Gastroesophageal sphincter (tissue), 4 donors: ENCODE data around the gene PDZRN4. TPM values are rescaled to one million over a fixed set of nuclear protein-coding genes. Genes with fewer than 3 reads are reported as not detected.

ENCODE experiments used
- ATAC-seq: fragments of 150-250 bp; one replicate; pipeline ENCODE4 v1.9.1; 2016; ENCODE audit warnings: mild to moderate bottlenecking, moderate library complexity
- H3K27ac ChIP-seq, 4 donors: fragments of 200-600 bp; sonication (generic) in 3 of 4; 1 replicate in 3 of 4; 2 replicates in 1 of 4; pipeline ENCODE4 v1.5.1; 2016 to 2019
- H3K27me3 ChIP-seq: fragments of 200-600 bp; sonication (generic); one replicate; pipeline ENCODE4 v1.5.1; 2019
- H3K36me3 ChIP-seq, 2 donors: fragments of 200-600 bp; sonication (generic); one replicate each; pipeline ENCODE4 v1.5.1; 2019; ENCODE audit warnings: control low read depth in 1 of 2
- H3K4me1 ChIP-seq, 3 donors: fragments of 200-600 bp; sonication (generic); 1 replicate in 2 of 3; 2 replicates in 1 of 3; pipeline ENCODE4 v1.5.1; 2016 to 2019; ENCODE audit warnings: control low read depth in 2 of 3
- H3K4me3 ChIP-seq, 2 donors: fragments of 200-600 bp; sonication (generic); one replicate each; pipeline ENCODE4 v1.5.1; 2019; ENCODE audit warnings: mild to moderate bottlenecking in 1 of 2, moderate library complexity in 1 of 2
- H3K9me3 ChIP-seq, 3 donors: fragments of 200-600 bp; sonication (generic); one replicate each; pipeline ENCODE4 v1.5.1; 2017 to 2019; ENCODE audit warnings: control low read depth in 2 of 3
- EP300 ChIP-seq: sonication (generic); formaldehyde crosslinking; IDR thresholded peaks from one replicate; pipeline ENCODE4 v1.6.1; 2017; ENCODE audit warnings: antibody characterized with exemption, mild to moderate bottlenecking
- POLR2A ChIP-seq, 2 donors: fragments of 450-650 bp; IDR thresholded peaks; one replicate each; pipeline ENCODE4 v1.6.1; 2017; ENCODE audit warnings: antibody characterized with exemption in 2 of 2, mild to moderate bottlenecking in 2 of 2, moderate library complexity in 1 of 2
- POLR2AphosphoS5 ChIP-seq: sonication (generic); formaldehyde crosslinking; IDR thresholded peaks from one replicate; pipeline ENCODE4 v1.6.1; 2017; ENCODE audit warnings: antibody characterized with exemption
- WGBS, 2 donors: methylation state at CpG; one replicate each; pipeline ENCODE4 v1.1.5; 2018; ENCODE audit warnings: low coverage in 1 of 2; 5-methylcytosine and 5-hydroxymethylcytosine counted together
- total RNA-seq, 4 donors: library from RNA; depleted of rRNA; stranded (reverse); fragments of >200 nt; gene quantifications; one replicate each; pipeline ENCODE4 v1.1.0, GENCODE V29; 2016
- TF ChIP-seq, protein P1 (sequence below), 4 experiments: fragments of 200-600 bp in 2 of 4; fragments of 450-650 bp in 2 of 4; sonication (generic) in 1 of 4; IDR thresholded peaks; one replicate each; pipeline ENCODE4 v1.5.1; 2017 to 2019; ENCODE audit warnings: antibody characterized with exemption in 4 of 4, mild to moderate bottlenecking in 2 of 4, moderate library complexity in 2 of 4

PDZRN4 gene
- total RNA-seq, 4 donors from 2014 or later: 32.0 to 87.8 (median 50.8) TPM

DNA sequence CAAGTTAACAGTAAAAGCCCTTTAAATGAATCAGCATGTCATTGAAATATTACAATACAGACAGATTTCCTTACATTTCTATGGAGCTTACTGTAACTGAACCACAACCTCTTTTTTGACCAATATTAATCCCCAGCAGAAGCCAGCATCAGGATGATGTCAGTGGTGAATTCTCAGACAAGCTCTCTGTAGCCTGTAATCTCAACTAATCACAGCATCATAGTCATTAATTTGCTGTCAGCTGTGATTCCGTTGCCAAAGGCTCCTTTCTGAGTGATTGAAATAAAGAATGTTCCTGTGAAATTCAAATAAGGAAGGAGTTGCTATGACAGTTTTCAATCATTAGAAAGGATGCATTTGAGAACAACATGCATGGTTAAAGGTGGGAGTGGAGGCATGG lies 323.1 kb downstream of the PDZRN4 start:
- 29 to 75% methylated on average over 1 of the region's 1 CpG for WGBS, 2 donors

DNA sequence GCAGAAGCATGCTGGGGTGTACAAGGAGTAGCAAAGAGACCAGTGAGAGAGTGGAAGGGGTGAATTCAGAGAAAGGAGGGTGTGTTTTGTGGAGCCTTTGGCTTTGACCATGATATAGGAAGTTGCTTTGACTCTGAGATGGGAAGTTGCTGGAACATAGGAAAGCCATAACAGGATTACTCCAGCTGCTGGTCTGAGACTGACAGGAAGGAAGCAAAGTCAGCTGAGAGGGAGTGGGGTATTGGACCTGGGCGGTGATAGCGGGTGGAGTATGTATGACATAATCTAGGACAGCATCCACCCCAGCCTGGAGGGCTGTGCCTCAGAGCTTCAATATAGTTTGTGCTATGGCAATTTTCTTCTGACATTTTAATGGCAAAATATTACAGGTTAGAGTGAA lies 324.4 kb downstream of the PDZRN4 start:
- Histone ChIP-seq H3K4me3 (no peak overlapping the region), H3K27me3 (no peaks in the 10 kb centered on the region), H3K9me3 (no peaks in the 10 kb centered on the region), H3K4me1 (peaks cover 0 to 9% (median 0%) of the 10 kb centered on the region in 3 donors), H3K27ac (no peak overlapping the region), H3K36me3 (peaks cover 0 to 6% of the 10 kb centered on the region in 2 donors)
- 49 to 50% methylated on average over 2 of the region's 2 CpGs for WGBS, 2 donors
- ATAC-seq: peak; percentile 41
- TF ChIP-seq EP300 (no peak), POLR2AphosphoS5 (no peak), POLR2A (IDR thresholded peaks at IDR 0.05) (no peak)
- TF ChIP-seq, protein P1, sequence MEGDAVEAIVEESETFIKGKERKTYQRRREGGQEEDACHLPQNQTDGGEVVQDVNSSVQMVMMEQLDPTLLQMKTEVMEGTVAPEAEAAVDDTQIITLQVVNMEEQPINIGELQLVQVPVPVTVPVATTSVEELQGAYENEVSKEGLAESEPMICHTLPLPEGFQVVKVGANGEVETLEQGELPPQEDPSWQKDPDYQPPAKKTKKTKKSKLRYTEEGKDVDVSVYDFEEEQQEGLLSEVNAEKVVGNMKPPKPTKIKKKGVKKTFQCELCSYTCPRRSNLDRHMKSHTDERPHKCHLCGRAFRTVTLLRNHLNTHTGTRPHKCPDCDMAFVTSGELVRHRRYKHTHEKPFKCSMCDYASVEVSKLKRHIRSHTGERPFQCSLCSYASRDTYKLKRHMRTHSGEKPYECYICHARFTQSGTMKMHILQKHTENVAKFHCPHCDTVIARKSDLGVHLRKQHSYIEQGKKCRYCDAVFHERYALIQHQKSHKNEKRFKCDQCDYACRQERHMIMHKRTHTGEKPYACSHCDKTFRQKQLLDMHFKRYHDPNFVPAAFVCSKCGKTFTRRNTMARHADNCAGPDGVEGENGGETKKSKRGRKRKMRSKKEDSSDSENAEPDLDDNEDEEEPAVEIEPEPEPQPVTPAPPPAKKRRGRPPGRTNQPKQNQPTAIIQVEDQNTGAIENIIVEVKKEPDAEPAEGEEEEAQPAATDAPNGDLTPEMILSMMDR (IDR thresholded peaks at IDR 0.05): no peak

More for the DNA sequence above, 323.1 kb downstream of the PDZRN4 start:
- Histone ChIP-seq H3K9me3 (no peaks in the 10 kb centered on the region), H3K27me3 (no peaks in the 10 kb centered on the region), H3K36me3 (peaks cover 0 to 16% of the 10 kb centered on the region in 2 donors), H3K4me1 (peaks cover 0 to 9% (median 0%) of the 10 kb centered on the region in 3 donors), H3K27ac (no peak overlapping the region), H3K4me3 (no peak overlapping the region)
- no peak for ATAC-seq
- no peak for TF ChIP-seq EP300
- no peak for TF ChIP-seq POLR2AphosphoS5
- TF ChIP-seq, protein P1 (IDR thresholded peaks at IDR 0.05): no peak
- no peak for TF ChIP-seq POLR2A (IDR thresholded peaks at IDR 0.05)

DNA sequence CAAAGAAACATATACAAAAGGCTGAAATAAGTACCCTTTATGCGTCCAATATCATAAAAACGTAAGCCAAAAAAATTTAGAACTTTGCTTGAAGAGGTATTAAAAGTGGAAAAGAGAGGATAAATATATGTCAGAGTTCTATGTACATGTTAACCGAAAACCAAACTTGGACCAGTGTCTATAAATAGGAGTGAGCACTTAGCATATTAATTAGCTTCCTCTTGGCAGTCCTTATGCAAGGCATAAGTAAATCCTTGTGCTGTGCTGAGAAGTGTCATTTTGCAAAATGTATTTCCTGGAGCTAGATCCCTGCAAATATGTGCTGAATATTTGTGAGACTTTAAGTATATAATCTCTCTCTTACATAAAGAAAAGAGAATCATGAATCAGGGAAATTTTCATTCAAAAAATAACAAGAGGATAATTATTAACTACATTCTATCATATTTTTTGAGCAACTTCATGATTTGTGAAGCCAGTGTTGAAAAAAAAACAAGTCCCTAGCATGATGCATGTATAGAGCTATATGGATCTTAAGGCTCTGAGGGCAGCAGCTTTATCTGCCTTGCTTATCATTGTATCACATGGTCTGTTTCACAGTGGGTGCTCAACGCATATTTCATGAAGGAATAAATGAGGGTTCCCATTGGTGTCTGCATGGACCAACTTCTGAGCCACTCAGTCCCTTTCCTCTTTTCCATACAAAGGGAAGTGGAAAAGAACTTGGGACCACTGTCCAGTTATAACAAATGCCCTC lies 326.1 kb downstream of the PDZRN4 start:
- Histone ChIP-seq H3K36me3 (no peaks in the 10 kb centered on the region), H3K9me3 (no peaks in the 10 kb centered on the region), H3K27me3 (no peaks in the 10 kb centered on the region), H3K4me1 (peaks cover 0 to 9% (median 0%) of the 10 kb centered on the region in 3 donors), H3K4me3 (no peak overlapping the region), H3K27ac (no peak overlapping the region)
- WGBS, 2 donors: 58 to 61% methylated on average over 4 of the region's 4 CpGs
- no peak for TF ChIP-seq EP300
- TF ChIP-seq, protein P1 (IDR thresholded peaks at IDR 0.05): no peak
- no peak for TF ChIP-seq POLR2AphosphoS5
- no peak for TF ChIP-seq POLR2A (IDR thresholded peaks at IDR 0.05)
- no peak for ATAC-seq

DNA sequence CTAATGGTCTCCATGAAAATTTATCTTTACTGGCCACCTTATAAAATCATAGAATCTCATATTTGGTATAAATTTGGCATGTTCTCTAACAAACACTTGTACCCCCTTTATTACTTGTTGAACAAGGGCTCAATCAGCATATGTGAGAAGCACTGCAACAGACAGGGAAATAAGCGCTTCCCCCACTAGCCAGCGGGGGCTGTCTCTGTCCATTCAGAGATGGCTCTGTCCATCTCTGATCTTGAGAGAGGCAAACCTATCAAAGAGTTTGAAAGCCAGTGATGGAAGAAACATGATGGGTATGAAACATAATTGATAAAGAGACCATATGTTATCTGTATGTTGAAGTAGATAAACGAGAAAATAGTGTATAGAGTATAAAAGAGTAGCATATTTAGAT lies 326.8 kb downstream of the PDZRN4 start:
- peaks cover 0 to 9% (median 0%) of the 10 kb centered on the region in 3 donors for H3K4me1 ChIP-seq
- TF ChIP-seq POLR2A (IDR thresholded peaks at IDR 0.05): no peak
- no peak for TF ChIP-seq POLR2AphosphoS5
- TF ChIP-seq EP300: no peak
- TF ChIP-seq, protein P1 (IDR thresholded peaks at IDR 0.05): no peak
- WGBS, 2 donors: 71 to 100% methylated on average over 3 of the region's 3 CpGs
- ATAC-seq: no peak
- H3K27ac ChIP-seq: no peak overlapping the region
- H3K27me3 ChIP-seq: no peaks in the 10 kb centered on the region
- no peaks in the 10 kb centered on the region for H3K36me3 ChIP-seq
- no peak overlapping the region for H3K4me3 ChIP-seq
- no peaks in the 10 kb centered on the region for H3K9me3 ChIP-seq

DNA sequence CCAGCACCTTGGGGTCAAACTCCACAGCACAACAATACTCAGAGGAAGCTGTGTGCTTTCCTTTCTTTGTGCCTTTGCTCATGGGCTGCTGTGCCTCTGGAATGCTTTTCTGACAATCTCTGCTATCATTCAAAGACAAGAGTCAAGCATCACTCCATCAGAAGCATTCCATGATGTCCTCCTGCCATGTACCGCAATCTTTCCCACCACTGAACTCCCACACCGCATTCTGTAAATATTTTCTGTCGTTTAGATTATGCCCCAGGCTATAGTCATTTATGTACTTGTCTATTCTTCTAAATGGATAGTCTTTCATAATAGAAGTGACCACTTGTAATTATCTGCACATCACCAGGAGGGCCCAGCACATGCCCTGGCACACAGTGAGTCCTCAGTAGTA lies 327.8 kb downstream of the PDZRN4 start:
- Histone ChIP-seq H3K4me1 (peaks cover 0 to 9% (median 0%) of the 10 kb centered on the region in 3 donors), H3K9me3 (no peaks in the 10 kb centered on the region), H3K27ac (no peak overlapping the region), H3K27me3 (no peaks in the 10 kb centered on the region), H3K36me3 (no peaks in the 10 kb centered on the region), H3K4me3 (no peak overlapping the region)
- no peak for ATAC-seq
- TF ChIP-seq POLR2A (IDR thresholded peaks at IDR 0.05): no peak
- 77 to 86% methylated on average over 3 of the region's 3 CpGs for WGBS, 2 donors
